Stimulated activated memory B cell treated with anti-CD40 and anti-IgM and Interleukin-4, amounts not matched to agents 10 μg/mL and 1 μg/mL and 100 μg/mL, for 72 hours (primary cell): ENCODE results near the gene SLC25A39.
A peak's percentile ranks its signal among the peaks of the same experiment; 100 is the strongest.

Experiments used
- ATAC-seq: fragments of 150-1000 bp; cut with Tn5 transposase; 2 replicates; pipeline ENCODE4 v1.10.0; 2021
- H3K27ac Mint-ChIP-seq: one replicate; pipeline ENCODE4 v1.8.0; 2022; ENCODE audit warnings: mild to moderate bottlenecking, mixed read lengths
- H3K27me3 Mint-ChIP-seq: one replicate; pipeline ENCODE4 v1.8.0; 2022; ENCODE audit warnings: mixed read lengths
- H3K36me3 Mint-ChIP-seq: one replicate; pipeline ENCODE4 v1.8.0; 2022; ENCODE audit warnings: mixed read lengths
- H3K4me1 Mint-ChIP-seq: one replicate; pipeline ENCODE4 v1.8.0; 2022; ENCODE audit warnings: mixed read lengths
- H3K4me3 Mint-ChIP-seq: one replicate; pipeline ENCODE4 v1.8.0; 2022; ENCODE audit warnings: mild to moderate bottlenecking, moderate library complexity, mixed read lengths
- H3K9me3 Mint-ChIP-seq: one replicate; pipeline ENCODE4 v1.8.0; 2022; ENCODE audit warnings: mixed read lengths

Gene SLC25A39

DNA sequence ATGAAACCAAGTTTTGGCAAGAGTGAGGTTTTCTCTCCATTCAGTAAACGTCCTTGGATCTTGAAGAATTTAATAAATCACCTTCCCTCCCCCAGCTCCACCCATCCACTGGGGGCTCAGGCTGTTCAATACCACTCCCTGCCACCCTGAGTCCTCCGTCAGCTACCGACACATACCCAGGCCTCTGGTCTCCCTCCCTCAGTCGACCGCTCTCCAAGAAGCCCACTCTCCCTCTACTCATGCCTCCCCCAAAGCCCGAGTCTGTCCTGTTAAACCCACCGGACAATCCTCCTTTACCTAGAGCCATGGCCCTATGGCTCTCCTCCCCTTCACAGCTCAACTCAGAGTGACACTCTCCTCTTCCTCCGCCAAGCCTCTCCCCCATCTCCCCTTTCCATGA, 37.0 kb downstream of the SLC25A39 start:
- H3K36me3 Mint-ChIP-seq: no peaks in the 10 kb centered on the region
- no peak overlapping the region for H3K27ac Mint-ChIP-seq
- peaks cover 5% of the 10 kb centered on the region for H3K4me1 Mint-ChIP-seq
- no peaks in the 10 kb centered on the region for H3K9me3 Mint-ChIP-seq
- ATAC-seq: no peak
- H3K4me3 Mint-ChIP-seq: no peak overlapping the region
- peaks cover 29% of the 10 kb centered on the region for H3K27me3 Mint-ChIP-seq

DNA sequence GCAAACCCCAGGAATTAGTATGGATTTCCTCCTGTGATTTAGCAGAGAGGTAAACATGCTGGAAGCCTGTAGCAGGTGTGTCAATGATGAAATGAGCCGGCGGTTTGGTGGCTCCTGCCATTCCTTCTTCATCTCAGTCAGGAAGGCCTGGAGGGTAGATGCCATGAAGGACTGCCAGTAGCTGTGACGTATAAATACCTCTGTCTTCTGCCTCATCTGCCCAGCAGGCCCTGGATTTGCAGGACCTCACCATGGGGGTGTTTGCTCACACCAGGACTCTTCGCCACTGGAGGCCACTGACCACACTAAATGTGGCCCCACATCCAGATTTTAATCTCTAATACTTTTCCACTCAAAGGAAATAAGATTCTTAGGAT, 40.6 kb downstream of the SLC25A39 start:
- H3K27me3 Mint-ChIP-seq: peaks cover 24% of the 10 kb centered on the region
- H3K4me3 Mint-ChIP-seq: no peak overlapping the region

DNA sequence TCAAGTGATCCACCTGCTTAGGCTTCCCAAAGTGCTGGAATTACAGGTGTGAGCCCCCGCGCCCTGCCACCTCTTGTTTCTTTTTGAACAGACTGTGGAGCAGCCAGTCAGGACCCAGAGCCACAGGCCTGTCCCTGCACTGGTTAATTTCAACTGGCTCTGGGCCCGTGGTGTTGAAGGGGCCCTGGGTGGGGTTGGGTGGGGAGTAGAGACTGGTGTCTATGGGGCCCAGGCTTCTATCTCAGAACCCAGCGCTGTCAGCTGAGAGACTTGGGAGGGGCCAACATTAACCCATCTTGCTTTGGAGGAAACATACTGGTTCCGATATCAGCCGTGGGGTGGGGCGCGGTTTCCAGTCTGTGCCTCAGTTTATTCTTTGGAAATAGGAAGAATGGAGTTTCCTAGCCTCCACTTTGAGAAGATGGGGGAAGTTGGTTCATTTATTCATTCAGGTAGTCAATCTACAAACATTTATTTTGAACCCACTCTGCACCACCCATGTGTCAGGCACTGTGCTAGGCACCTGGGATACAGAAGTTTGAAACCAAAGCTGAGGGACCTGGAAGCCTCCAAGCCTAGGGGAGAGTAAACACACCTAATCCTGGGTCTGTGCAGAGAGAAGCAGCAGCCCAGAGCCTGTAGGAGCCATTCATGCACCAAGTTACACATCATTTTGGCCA, 41.1 kb downstream of the SLC25A39 start:
- no peak overlapping the region for H3K4me3 Mint-ChIP-seq
- peaks cover 17% of the 10 kb centered on the region for H3K4me1 Mint-ChIP-seq
- no peak overlapping the region for H3K27ac Mint-ChIP-seq
- H3K9me3 Mint-ChIP-seq: no peaks in the 10 kb centered on the region
- peaks cover 19% of the 10 kb centered on the region for H3K27me3 Mint-ChIP-seq
- no peak for ATAC-seq
- no peaks in the 10 kb centered on the region for H3K36me3 Mint-ChIP-seq

More for the DNA sequence above, 40.6 kb downstream of the SLC25A39 start:
- Mint-ChIP-seq H3K36me3 (no peaks in the 10 kb centered on the region), H3K27ac (no peak overlapping the region), H3K9me3 (no peaks in the 10 kb centered on the region), H3K4me1 (peaks cover 20% of the 10 kb centered on the region)
- ATAC-seq: no peak

DNA sequence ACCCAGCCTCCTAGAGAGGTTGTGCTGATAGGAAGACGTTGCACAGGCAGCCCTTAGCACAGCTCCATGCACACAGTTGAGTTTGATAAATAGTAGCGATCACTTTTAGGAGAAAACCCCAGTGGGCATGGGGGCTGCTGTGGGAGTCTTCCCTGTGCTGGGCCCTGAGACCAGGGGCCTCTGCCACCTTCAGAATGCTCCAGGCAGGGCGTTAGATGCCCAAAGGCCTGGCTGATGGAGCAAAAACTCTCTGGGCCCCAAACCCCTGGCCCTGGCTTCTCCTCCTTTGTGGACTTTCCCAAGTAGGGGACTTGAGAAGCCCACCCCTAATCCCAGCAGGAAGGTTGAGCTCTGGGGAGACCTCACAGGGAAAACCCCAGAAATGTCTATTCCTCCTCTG, 42.4 kb downstream of the SLC25A39 start:
- H3K4me3 Mint-ChIP-seq: no peak overlapping the region
- ATAC-seq: no peak
- H3K27me3 Mint-ChIP-seq: peaks cover 7% of the 10 kb centered on the region
- H3K36me3 Mint-ChIP-seq: no peaks in the 10 kb centered on the region
- H3K9me3 Mint-ChIP-seq: no peaks in the 10 kb centered on the region
- H3K4me1 Mint-ChIP-seq: peaks cover 14% of the 10 kb centered on the region
- no peak overlapping the region for H3K27ac Mint-ChIP-seq

DNA sequence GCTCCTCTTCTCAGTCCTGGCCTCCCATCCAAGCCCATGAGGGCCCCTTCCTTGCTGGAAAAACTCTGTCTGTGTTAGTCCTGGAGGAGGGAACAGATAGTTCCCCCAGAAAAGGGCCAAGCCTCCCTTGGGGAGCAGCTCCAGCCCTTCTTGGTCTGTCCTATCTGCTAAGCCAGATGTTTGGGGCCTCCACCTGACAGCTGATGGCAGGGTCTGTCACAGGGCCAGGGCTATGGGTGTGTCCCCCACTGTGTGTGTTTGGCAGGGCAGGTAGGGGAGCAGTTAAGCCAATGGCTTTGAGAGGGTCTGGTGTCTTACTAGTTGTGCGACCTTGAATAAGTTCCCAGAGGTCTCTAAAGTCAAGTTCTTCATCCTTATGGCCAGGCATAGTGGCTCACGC, 43.1 kb downstream of the SLC25A39 start:
- ATAC-seq: no peak
- peaks cover 14% of the 10 kb centered on the region for H3K4me1 Mint-ChIP-seq
- H3K4me3 Mint-ChIP-seq: no peak overlapping the region

DNA sequence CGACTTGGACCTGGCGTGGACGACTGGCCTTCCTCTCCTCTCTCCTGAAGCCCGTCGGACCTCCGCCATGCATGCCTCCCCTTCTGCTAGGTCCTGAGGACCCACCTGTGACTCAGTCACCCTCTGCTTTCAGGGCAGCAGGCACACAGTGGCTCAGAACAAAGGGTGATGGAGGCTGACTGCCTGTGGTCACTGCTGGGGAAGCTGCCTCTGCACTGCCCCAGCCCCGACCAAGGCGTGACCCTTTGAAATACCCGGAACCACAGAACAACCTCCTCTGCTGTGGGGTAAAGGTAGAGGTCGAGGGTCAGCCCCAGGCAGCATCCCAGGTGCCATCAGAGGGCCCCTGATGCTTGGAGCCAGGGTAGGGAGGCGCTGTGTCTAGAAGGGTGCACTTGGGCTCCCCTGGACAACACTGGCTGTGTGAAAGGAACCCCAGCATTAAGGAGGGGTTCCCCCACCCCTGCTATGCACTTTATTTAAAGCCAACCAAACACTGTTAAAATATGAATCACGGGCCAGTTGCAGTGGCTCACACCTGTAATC, 44.2 kb downstream of the SLC25A39 start:
- H3K9me3 Mint-ChIP-seq: no peaks in the 10 kb centered on the region
- H3K36me3 Mint-ChIP-seq: no peaks in the 10 kb centered on the region
- peaks cover 14% of the 10 kb centered on the region for H3K4me1 Mint-ChIP-seq
- no peak for ATAC-seq
- peak overlapping the region; percentile 40 for H3K27ac Mint-ChIP-seq
- H3K4me3 Mint-ChIP-seq: no peak overlapping the region
- peaks cover 6% of the 10 kb centered on the region for H3K27me3 Mint-ChIP-seq

More for the DNA sequence above, 43.1 kb downstream of the SLC25A39 start:
- Mint-ChIP-seq H3K27me3 (peaks cover 6% of the 10 kb centered on the region), H3K9me3 (no peaks in the 10 kb centered on the region), H3K36me3 (no peaks in the 10 kb centered on the region), H3K27ac (peak overlapping the region; percentile 35)

DNA sequence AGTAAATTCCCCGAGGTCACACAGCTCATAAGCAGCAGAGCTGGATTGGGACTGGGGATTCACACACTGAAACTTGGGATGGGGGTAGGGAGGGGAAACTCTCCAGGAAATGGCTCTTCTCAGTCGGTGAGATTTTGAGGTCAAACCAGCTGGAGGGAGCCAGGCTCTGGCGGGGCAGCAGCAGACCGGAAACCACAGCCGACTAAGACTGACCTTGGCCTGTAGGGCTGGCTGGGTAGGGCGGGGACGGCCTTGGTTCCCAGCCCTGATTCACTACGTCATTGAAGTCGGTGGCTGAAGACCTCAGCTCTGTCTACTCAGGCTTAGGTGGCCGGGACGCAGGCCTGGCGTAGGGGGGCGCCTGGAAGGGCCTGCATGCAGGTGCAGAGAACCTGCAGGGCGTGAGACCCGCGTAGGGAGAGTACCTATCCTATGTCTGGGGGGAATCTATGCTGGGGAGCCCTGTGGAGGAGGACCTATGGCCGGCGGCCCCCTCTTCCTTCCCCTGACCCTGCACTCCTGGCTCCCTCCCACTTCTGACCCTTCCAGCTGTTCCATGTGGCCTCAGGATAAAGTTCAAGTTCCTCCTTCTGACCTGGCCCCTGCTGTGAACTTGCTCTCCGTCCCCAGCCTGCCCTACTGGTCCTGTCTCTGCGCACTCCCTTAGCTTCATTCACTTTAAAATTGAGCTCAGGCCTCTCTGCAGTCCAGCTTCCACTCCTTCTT, 44.8 kb downstream of the SLC25A39 start:
- peak overlapping the region; percentile 40 for H3K27ac Mint-ChIP-seq
- H3K4me3 Mint-ChIP-seq: no peak overlapping the region
- no peaks in the 10 kb centered on the region for H3K36me3 Mint-ChIP-seq
- ATAC-seq: peak; percentile 91
- H3K4me1 Mint-ChIP-seq: peaks cover 14% of the 10 kb centered on the region
- no peaks in the 10 kb centered on the region for H3K9me3 Mint-ChIP-seq
- H3K27me3 Mint-ChIP-seq: peaks cover 12% of the 10 kb centered on the region

DNA sequence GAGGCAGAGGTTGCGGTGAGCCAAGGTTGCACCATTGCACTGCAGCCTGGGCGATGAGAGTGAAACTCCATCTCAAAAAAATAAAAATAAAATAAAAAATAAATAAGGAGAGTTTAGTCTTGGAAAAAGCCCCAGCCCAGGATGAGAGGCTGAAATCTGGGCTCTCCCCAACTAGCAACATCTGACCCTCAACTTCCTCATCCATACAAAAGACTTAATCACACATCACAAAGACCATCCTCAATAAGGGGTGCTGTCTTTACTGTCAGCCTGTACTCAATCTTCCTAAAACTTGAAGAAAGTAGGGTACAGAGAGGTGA, 45.3 kb downstream of the SLC25A39 start:
- ATAC-seq: no peak
- no peak overlapping the region for H3K4me3 Mint-ChIP-seq
- H3K4me1 Mint-ChIP-seq: peaks cover 14% of the 10 kb centered on the region
- H3K27ac Mint-ChIP-seq: no peak overlapping the region
- H3K36me3 Mint-ChIP-seq: no peaks in the 10 kb centered on the region
- no peaks in the 10 kb centered on the region for H3K9me3 Mint-ChIP-seq
- peaks cover 17% of the 10 kb centered on the region for H3K27me3 Mint-ChIP-seq

DNA sequence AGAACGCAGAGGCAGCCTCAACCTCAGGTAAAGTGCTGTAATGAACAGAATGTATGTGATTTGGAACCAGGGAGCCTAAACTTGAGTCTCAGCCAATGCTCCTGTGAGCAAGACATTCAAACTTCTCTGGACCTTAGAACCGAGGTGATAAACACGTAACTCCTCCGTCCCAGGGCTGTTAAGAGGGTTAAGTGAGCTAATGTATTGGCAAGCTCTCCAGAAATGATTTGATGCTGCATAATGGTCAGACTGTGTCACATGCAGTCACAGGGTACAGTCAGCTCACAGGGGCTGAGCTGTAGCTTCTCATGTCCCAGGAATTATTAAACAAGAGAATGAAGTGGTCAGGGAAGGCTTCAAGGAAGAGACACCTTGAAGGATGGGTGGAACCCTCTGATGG, 46.6 kb downstream of the SLC25A39 start:
- no peak overlapping the region for H3K27ac Mint-ChIP-seq
- H3K9me3 Mint-ChIP-seq: no peaks in the 10 kb centered on the region
- H3K36me3 Mint-ChIP-seq: no peaks in the 10 kb centered on the region
- H3K4me3 Mint-ChIP-seq: no peak overlapping the region
- peaks cover 25% of the 10 kb centered on the region for H3K27me3 Mint-ChIP-seq
- H3K4me1 Mint-ChIP-seq: peaks cover 15% of the 10 kb centered on the region
- no peak for ATAC-seq

DNA sequence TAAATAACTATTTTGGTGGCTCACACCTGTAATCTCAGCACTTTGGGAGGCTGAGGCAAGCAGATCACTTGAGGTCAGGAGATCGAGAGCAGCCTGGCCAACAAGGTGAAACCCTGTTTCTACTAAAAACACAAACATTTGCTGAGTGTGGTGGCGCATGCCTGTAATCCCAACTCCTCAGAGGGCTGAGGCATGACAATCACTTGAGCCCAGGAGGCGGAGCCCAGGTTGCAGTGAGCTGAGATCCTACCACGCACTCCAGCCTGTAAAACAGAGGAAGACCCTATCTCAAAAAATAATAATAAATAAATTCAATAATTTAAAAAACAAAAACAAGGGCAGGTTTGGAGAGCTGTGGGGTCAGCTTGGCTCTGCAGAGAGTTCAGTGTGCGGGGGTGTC, 51.0 kb downstream of the SLC25A39 start:
- Mint-ChIP-seq H3K36me3 (no peaks in the 10 kb centered on the region), H3K27ac (no peak overlapping the region), H3K4me3 (no peak overlapping the region), H3K27me3 (peaks cover 34% of the 10 kb centered on the region), H3K4me1 (peaks cover 7% of the 10 kb centered on the region), H3K9me3 (no peaks in the 10 kb centered on the region)
- ATAC-seq: no peak

DNA sequence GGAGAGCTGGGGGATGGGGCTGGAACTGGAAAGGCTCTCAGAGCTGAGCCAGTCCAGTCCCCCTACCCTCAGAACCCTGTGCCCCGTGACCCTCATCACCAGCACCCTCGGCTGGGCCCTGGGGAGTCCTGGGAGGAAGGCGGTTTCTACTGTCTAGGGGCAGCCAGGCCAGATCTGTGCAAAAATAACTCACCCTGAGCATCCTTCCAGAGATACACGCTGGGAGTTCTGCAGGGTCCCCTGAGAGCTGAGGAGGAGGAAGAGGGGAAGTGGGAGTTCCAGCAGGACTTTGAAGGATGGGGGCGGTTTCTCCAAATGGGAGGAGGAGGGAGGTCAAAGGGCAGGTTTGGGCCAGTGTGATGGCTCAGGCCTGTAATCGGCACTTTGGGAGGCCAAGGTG, 51.7 kb downstream of the SLC25A39 start:
- peaks cover 34% of the 10 kb centered on the region for H3K27me3 Mint-ChIP-seq
- no peak overlapping the region for H3K27ac Mint-ChIP-seq
- H3K9me3 Mint-ChIP-seq: no peaks in the 10 kb centered on the region
- no peaks in the 10 kb centered on the region for H3K36me3 Mint-ChIP-seq
- H3K4me1 Mint-ChIP-seq: peaks cover 7% of the 10 kb centered on the region
- ATAC-seq: no peak
- H3K4me3 Mint-ChIP-seq: no peak overlapping the region

DNA sequence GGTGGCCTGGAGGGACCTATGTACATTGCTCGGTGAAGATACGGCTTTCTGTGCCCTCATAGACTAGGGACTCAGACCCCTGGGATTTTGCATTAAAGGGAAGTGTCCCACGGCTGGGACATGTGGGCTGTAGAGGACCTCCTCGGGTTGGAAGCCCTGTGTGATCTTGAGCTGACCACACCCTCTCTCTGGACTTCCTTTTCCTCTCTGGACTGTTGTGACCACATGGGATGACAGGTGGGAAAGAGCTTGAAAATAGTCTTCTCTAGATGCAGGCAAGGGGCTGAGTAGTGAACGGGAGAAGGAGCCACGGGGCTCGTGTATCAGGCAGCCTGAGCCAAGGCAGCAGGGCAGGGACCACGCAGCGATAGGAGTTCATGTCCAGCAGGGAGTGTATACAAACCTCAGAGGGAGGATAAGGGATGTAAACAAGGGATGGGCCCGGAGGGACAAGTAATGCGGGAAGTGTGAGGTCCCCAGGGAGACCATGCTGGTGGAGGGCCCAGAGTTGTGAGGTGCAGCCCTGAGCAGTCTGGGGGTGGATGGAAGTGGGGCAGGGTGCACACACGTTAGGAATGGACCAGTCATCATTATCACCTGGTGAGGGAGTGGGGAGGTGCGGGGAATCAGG, 52.2 kb downstream of the SLC25A39 start:
- no peaks in the 10 kb centered on the region for H3K9me3 Mint-ChIP-seq
- peaks cover 34% of the 10 kb centered on the region for H3K27me3 Mint-ChIP-seq
- no peak overlapping the region for H3K27ac Mint-ChIP-seq
- H3K4me1 Mint-ChIP-seq: peaks cover 7% of the 10 kb centered on the region
- no peak overlapping the region for H3K4me3 Mint-ChIP-seq
- no peak for ATAC-seq
- no peaks in the 10 kb centered on the region for H3K36me3 Mint-ChIP-seq
